Vagina (tissue), 2 donors: Measurements from ENCODE around the gene CHST9. TPM values are rescaled to one million over a fixed set of nuclear protein-coding genes. Genes with fewer than 3 reads are reported as not detected.

Experiments used
- DNase-seq, 2 donors: peaks; one replicate each; pipeline ENCODE4 v3.0.0-alpha.2; 2017; ENCODE audit errors: extremely low spot score in 2 of 2
- H3K27ac ChIP-seq: fragments of 200-600 bp; sonication (generic); one replicate; pipeline ENCODE4 v1.5.1; 2019
- H3K27me3 ChIP-seq: fragments of 200-600 bp; sonication (generic); one replicate; pipeline ENCODE4 v1.5.1; 2019
- H3K36me3 ChIP-seq, 2 donors: fragments of 200-600 bp; sonication (generic); one replicate each; pipeline ENCODE4 v1.5.1; 2017 to 2019
- H3K4me1 ChIP-seq: fragments of 200-600 bp; sonication (generic); one replicate; pipeline ENCODE4 v1.5.1; 2019
- H3K4me3 ChIP-seq, 2 donors: fragments of 200-600 bp; sonication (generic); 1 replicate in 1 of 2; 2 replicates in 1 of 2; pipeline ENCODE4 v1.5.1; 2016 to 2019
- H3K9me3 ChIP-seq: fragments of 200-600 bp; sonication (generic); one replicate; pipeline ENCODE4 v1.5.1; 2019
- CTCF ChIP-seq, 3 experiments: fragments of 450-650 bp in 2 of 3; fragments of 200-600 bp in 1 of 3; sonication (generic) in 1 of 3; IDR thresholded peaks; one replicate each; pipeline ENCODE4 v1.5.1; 2017 to 2019; ENCODE audit warnings: antibody characterized with exemption in 3 of 3, mild to moderate bottlenecking in 2 of 3, moderate library complexity in 2 of 3
- POLR2A ChIP-seq, 2 donors: fragments of 450-650 bp; IDR thresholded peaks; one replicate each; pipeline ENCODE4 v1.6.1; 2017; ENCODE audit warnings: antibody characterized with exemption in 2 of 2, mild to moderate bottlenecking in 2 of 2, moderate library complexity in 2 of 2
- POLR2AphosphoS5 ChIP-seq, 2 donors: sonication (generic); formaldehyde crosslinking; IDR thresholded peaks; one replicate each; pipeline ENCODE4 v1.9.0; 2017; ENCODE audit warnings: antibody characterized with exemption in 2 of 2, mild to moderate bottlenecking in 2 of 2, low read depth in 1 of 2; ENCODE audit not compliant: insufficient read depth in 1 of 2
- intact Hi-C: fragments of 100-400 bp; cut with DNase I; formaldehyde crosslinking; loops from one replicate; pipeline ENCODE4 v1.15.1; 2023
- total RNA-seq: library from RNA; depleted of rRNA; stranded (reverse); fragments of >200 nt; gene quantifications from one replicate; pipeline ENCODE4 v1.2.3, GENCODE V29; 2016

Gene CHST9
- total RNA-seq, 1 donor from 2014 or later, result 0.74 TPM

- intact Hi-C loops, result no loop called here
- no peaks in the 10 kb centered on the region for H3K27me3 ChIP-seq
- no peak for TF ChIP-seq POLR2AphosphoS5 (IDR thresholded peaks at IDR 0.05; ENCODE audit: insufficient read depth in 1 of 2, low read depth in 1 of 2)
- TF ChIP-seq CTCF (IDR thresholded peaks at IDR 0.05), result no peak
- no peak for TF ChIP-seq POLR2A (IDR thresholded peaks at IDR 0.05)
- DNase-seq, result no peak
- H3K36me3 ChIP-seq, result no peaks in the 10 kb centered on the region
- H3K27ac ChIP-seq, result no peak overlapping the region
- H3K4me3 ChIP-seq, result no peak overlapping the region
- H3K4me1 ChIP-seq, result peaks cover 11% of the 10 kb centered on the region
- no peaks in the 10 kb centered on the region for H3K9me3 ChIP-seq
Observed at GRCh38 chr18:26960911-26961310, 224.2 kb downstream of the CHST9 start.

- intact Hi-C loops, result no loop called here
- no peaks in the 10 kb centered on the region for H3K9me3 ChIP-seq
- TF ChIP-seq POLR2A (IDR thresholded peaks at IDR 0.05) (no peak), POLR2AphosphoS5 (IDR thresholded peaks at IDR 0.05; ENCODE audit: insufficient read depth in 1 of 2, low read depth in 1 of 2) (no peak), CTCF (IDR thresholded peaks at IDR 0.05) (no peak)
- H3K36me3 ChIP-seq, result no peaks in the 10 kb centered on the region
- H3K27ac ChIP-seq, result no peak overlapping the region
- no peak for DNase-seq
- no peaks in the 10 kb centered on the region for H3K27me3 ChIP-seq
- H3K4me1 ChIP-seq, result no peaks in the 10 kb centered on the region
- no peak overlapping the region for H3K4me3 ChIP-seq
Observed at GRCh38 chr18:26956863-26957262, 228.2 kb downstream of the CHST9 start.

- TF ChIP-seq CTCF (IDR thresholded peaks at IDR 0.05) (no peak), POLR2AphosphoS5 (IDR thresholded peaks at IDR 0.05; ENCODE audit: insufficient read depth in 1 of 2, low read depth in 1 of 2) (no peak), POLR2A (IDR thresholded peaks at IDR 0.05) (no peak)
- Histone ChIP-seq H3K27me3 (no peaks in the 10 kb centered on the region), H3K27ac (no peak overlapping the region), H3K36me3 (no peaks in the 10 kb centered on the region), H3K9me3 (no peaks in the 10 kb centered on the region), H3K4me3 (no peak overlapping the region), H3K4me1 (no peaks in the 10 kb centered on the region)
- intact Hi-C loops, result no loop called here
- DNase-seq, result no peak
Observed at GRCh38 chr18:26948703-26949102, 236.4 kb downstream of the CHST9 start.

GRCh38 chr18:26943906-26944305, 241.2 kb downstream of the CHST9 start:
- TF ChIP-seq POLR2AphosphoS5 (IDR thresholded peaks at IDR 0.05; ENCODE audit: insufficient read depth in 1 of 2, low read depth in 1 of 2) (no peak), POLR2A (IDR thresholded peaks at IDR 0.05) (no peak), CTCF (IDR thresholded peaks at IDR 0.05) (no peak)
- no peaks in the 10 kb centered on the region for H3K27me3 ChIP-seq
- intact Hi-C loops, result no loop called here

GRCh38 chr18:26941584-26941983, 243.5 kb downstream of the CHST9 start:
- no peak overlapping the region for H3K27ac ChIP-seq
- intact Hi-C loops, result no loop called here
- H3K27me3 ChIP-seq, result no peaks in the 10 kb centered on the region
- no peak for TF ChIP-seq POLR2AphosphoS5 (IDR thresholded peaks at IDR 0.05; ENCODE audit: insufficient read depth in 1 of 2, low read depth in 1 of 2)
- no peak for TF ChIP-seq CTCF (IDR thresholded peaks at IDR 0.05)
- TF ChIP-seq POLR2A (IDR thresholded peaks at IDR 0.05), result no peak
- no peaks in the 10 kb centered on the region for H3K36me3 ChIP-seq
- no peak overlapping the region for H3K4me3 ChIP-seq
- no peaks in the 10 kb centered on the region for H3K9me3 ChIP-seq
- no peaks in the 10 kb centered on the region for H3K4me1 ChIP-seq
- DNase-seq, result no peak

More at GRCh38 chr18:26943906-26944305, 241.2 kb downstream of the CHST9 start:
- H3K27ac ChIP-seq, result no peak overlapping the region
- no peak overlapping the region for H3K4me3 ChIP-seq
- no peaks in the 10 kb centered on the region for H3K36me3 ChIP-seq
- no peaks in the 10 kb centered on the region for H3K9me3 ChIP-seq
- no peaks in the 10 kb centered on the region for H3K4me1 ChIP-seq
- no peak for DNase-seq
